COR-L47 (cell line): ENCODE results near the gene ZNF764.
"Not testable (repeated sequence)": the region's sequence is repeated elsewhere in the genome, so short reads cannot be mapped to it uniquely, and the experiment has no call there.

Experiments used
- DNase-seq: peaks from one replicate; lab custom pipeline; 2025; lab: John Stamatoyannopoulos, UW

Gene ZNF764

DNA sequence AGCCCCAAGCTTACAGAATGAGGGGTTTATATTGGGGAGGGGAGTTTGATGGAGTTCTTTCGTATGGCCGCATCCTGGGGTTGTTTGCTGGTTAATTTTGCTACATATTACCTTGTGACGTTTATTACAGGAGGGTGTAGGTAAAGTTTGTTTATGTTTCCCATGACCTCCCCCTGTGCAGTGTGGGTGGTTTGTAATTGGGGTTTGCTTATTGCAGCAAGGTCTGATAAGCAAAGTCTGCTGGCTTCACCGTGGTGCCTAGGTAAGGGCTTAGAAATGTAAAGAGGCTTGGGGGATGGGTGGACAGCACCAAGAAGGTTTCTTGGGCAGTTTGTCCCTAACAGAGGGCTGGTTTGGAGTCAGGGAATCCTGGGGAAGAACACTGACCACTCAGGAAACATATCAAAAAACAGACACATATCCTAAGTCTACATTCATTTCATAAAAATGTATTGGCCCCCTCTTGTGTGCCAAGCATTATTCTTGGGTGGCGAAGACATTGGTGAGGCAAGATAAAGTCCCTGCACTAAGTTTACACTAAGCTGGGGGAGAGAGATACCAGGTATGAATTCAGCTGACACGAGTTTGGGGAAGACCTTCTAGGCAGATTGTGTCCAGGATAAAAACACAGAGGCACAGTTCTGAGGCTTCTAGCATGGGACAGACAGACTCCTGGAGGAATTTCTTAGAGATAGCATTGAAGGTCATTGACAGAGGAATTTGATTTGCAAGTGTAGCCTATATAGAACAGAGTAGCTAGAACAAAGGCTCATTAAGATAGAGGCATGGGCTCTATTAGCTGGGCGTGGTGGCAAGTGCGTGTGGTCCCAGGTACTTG lies 9.5 kb downstream of the ZNF764 start:
- no peak for DNase-seq

DNA sequence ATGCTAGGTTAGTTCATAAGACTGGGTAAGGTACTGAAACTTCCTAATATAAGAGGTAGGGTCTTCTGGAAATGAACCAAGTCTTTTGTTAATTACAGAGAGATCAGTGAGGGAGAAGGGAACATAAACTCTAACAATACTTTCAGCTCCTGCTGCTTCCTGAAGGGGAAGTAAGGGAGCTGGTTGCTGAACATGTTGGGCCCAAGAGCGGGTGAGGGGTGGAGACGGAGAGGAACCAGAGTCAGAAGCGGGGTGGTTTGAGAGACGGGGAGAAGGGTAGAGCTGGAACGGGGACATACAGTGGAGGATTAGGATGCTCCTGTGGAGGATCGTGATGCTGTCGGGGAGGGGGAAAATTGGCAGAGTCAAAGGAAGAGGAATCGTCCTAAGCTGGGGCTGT lies 12.1 kb downstream of the ZNF764 start:
- DNase-seq: no peak

DNA sequence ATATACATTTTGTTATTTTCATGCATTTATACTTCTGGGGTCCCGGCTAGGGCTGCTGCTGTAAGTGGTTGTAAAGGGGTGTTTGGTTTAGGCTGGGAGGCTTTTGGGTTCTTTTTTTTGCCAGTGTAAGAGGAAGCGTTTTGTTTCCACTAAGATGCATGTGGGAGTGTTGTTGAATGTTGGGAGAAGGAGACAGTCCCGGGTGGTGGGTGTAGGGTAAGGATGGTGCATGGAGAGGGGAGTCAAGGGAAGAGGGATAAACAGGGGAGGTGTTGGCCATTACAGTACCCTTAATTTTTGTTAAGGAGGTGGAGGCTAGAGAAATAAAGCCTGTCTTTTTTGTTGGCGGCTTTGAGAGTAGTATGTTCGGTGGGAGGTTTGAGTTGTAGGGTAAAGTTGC lies 15.1 kb downstream of the ZNF764 start:
- DNase-seq: no peak

DNA sequence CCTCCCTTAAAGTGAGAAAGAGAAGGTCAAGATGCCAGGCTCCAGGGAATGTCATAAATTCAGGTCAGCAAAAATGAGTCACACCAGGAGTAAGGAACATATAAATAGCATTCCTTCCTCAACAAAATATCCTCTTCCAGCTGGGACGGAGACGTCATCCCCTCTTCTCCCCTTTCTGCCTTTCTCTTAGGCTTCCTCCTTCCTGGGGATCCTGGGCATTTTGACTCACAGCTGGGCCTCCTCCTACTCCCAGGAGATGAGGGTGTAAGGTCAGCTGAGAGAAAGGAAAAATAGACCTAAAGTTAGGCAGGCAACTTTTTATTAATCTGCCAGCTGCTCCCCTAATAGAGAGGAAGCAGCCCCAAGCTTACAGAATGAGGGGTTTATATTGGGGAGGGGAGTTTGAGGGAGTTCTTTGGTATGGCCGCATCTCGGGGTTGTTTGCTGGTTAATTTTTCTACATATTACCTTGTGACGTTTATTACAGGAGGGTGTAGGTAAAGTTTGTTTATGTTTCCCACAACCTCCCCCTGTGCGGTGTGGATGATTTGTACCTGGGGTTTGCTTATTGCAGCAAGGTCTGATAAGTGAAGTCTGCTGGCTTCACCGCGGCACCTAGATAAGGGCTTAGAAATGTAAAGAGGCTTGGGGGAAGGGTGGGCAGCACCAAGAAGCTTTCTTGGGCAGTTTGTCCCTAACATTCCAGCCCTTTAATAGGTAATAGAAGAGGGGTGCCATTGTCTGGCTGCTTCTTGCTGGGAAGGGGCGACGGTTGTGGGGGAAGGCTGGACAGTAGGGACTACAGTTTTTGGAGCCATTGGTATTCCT lies 16.5 kb downstream of the ZNF764 start:
- DNase-seq: no peak

DNA sequence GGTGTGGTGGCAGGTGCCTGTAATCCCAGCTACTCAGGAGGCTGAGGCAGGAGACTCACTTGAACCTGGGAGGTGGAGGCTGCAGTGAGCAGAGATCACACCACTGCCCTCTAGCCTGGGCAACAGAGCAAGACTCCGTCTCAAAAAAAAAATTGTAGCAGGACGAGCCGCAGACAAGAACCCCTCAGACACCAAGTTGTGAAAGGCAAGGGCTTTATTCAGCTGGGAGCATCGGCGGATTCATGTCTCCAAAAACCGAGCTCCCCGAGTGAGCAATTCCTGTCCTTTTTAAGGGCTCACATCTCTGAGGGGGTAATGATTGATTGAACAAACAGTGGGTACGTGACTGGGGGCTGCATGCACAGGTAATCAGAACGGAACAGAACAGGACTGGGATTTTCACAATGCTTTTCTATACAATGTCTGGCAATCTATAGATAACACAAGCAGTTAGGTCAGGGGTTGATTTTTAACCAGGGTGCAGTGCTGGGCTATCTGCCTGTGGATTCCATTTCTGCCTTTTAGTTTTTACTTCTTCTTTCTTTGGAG lies 17.2 kb downstream of the ZNF764 start:
- DNase-seq: not testable (repeated sequence)

DNA sequence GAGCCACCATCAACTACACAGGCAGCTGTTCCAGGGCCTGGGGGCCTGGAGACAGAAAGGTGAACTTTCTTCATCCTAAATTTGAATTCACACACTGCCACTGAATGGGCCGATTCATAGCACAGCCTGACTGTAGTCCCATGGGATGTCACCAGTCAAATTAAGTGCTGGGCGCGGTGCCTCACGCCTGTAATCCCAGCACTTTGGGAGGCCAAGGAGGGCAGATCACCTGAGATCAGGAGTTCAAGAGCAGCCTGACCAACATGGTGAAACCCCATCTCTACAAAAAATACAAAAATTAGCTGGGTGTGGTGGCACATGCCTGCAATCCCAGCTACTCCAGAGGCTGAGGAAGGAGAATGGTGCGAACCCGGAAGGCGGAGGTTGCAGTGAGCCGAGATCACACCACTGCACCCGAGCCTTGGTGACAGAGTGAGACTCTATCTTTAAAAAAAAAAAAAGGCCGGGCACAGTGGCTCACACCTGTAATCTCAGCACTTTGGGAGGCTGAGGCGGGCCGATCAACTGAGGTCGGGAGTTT lies 18.1 kb downstream of the ZNF764 start:
- not testable (repeated sequence) for DNase-seq

DNA sequence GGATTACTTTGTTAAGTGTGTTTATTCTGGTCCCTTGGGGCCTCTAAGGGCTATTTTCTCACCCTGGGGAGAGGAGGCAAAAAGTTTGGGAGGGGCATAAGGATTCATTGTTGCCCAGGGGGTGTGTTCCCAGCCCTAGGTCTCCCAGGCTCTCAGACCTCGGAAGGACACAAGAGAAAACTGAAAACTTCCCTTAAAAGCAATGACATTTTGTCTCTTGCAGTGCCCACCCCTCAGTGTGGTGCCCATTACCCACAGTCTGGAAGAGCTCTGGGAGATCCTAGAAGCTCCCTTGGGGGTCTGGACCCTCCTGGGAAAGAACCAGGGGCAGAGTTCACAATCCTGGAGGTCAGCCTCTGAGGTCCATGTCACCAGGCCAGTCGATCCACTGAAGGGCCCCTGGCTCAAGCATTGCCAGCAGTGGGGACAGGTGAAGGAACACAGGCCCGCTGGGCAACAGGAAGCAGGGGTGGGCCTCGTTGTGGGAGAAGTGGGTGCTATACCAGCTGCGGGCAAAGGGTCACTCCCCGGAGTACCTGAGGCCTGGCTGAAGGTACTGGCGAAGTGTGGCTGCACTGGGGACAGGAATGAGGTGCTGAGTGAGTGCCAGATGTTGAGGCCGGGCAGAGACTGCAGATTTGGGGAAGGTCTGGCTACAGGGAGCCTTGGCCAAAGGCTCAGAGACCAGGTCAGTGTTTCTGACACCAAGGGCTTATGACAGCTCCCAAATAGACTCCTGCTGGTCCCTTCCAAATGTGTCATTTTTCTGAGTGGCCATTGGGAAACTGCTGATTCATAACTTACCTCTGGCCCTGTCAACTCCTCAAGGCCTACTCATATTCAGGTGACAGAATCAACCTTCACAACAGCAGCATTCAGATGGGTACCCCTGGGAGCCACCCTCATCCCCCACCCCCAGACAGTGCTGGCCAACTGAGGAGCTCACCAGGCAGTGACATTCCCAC lies 18.9 kb downstream of the ZNF764 start:
- no peak for DNase-seq

DNA sequence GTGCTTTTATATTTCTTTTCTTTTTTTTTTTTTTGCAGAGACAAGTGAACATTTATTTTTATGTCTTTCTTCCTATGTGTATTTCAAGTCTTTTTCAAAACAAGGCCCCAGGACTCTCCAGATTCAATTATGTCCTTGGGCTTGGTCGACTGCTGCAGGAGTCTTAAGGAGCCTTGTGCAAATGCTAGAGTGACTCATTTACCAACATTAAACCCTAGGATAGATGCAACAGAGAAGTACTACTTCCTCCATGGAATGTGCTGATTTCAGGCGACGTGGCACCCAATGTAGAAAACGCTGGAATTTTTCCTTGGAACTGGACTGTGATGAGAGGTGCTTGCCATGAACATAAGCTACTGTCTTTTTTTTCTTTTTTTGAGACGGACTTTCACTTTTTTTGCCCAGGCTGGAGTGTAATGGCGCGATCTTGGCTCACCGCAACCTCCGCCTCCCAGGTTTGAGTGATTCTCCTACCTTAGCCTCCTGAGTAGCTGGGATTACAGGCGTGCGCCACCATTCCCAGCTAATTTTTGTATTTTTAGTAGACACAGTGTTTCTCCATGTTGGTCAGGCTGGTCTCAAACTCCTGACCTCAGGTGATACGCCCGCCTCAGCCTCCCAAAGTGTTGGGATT lies 21.7 kb downstream of the ZNF764 start:
- not testable (repeated sequence) for DNase-seq

DNA sequence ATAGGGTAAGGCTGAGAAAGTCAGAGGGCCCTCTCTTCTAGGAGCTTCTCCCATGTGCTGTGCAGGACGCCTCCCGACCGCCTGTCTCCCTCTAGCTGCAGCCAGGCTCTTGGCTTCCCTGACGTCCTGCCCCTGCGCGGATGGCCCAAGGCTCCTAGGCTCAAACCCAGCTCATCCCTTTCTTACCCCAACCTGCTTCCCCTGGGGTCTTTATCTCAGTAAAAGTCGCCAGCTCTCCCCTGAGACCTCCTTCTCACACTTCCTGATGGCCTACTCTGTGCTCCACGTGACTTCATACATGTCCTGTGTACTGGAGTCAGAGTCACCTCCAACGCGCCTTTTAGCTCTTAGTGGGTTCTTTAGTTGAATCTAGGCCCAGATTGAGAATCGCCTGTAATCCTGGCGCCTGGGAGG lies 22.4 kb downstream of the ZNF764 start:
- DNase-seq: peak; percentile 82

DNA sequence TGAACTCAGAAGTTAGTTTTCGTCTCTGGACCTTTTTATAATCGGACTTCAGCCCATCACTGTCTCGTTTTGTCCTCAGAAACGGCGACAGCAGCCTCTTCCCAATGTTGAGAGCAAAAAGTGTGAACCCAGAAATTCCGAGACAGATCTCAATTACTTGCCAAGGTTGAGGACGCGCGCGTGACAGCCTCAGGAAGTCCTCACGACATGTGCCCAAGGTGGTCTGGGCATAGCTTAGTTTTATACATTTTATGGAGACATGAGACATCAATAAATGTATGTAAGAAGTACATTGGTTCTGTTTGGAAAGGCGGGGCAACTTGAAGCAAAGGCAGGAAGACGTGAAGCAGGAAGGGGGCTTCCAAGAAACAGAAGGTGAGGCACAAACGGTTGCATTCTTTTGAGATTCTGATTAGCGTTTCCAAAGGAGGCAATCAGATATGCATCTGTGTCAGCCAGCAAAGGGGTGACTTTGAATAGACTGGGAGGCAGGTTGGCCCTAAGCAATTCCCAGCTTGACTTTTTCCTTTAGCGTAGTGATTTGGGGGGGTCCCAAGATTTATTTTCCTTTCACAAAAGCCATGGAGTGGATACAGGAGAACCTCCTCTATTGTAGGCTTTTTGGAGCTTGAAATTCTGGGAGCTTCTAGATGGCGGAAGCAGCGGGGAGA lies 22.9 kb downstream of the ZNF764 start:
- DNase-seq: peak; percentile 57

DNA sequence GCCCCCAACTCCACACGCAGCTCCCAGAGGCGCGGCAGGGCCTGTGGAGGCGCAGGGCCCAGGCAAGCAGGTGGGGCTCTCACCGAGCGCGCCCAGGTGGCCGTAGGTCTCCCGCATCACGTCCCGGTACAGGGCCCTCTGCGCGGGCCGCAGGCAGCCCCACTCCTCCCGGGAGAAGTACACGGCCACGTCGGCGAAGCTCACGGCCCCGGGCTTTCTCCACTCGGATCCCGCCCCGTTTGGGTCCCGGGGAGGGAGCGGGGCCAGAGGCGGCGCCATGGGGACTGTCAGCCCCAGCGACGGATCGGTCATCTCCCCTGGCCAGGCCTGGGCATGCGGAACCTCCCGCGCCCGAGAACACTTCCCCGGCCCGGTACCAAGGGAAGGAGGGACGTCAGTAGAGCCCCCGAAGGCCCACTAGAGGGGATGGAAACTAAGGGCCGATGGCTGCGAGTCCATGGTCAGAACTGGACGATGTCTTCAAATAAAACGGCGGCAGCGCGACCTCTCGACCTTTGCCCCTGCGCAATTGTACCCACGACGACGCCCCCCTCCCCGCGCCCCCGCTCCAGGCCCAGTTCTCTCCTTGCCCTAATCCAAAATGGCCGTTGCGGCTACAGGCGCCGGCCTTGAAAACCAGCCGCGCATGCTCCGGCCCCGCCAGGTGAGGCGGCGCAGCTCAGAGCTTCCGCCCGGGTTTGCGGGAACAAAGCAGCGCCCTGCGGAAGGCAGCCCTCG lies 23.6 kb downstream of the ZNF764 start, which contains the start of gene ZNF747:
ZNF747 (minus strand) TSS at position 491 of the 738 bp plus-strand sequence; CDS start at position 312, 179 bp downstream.
- DNase-seq: peak; percentile 90

DNA sequence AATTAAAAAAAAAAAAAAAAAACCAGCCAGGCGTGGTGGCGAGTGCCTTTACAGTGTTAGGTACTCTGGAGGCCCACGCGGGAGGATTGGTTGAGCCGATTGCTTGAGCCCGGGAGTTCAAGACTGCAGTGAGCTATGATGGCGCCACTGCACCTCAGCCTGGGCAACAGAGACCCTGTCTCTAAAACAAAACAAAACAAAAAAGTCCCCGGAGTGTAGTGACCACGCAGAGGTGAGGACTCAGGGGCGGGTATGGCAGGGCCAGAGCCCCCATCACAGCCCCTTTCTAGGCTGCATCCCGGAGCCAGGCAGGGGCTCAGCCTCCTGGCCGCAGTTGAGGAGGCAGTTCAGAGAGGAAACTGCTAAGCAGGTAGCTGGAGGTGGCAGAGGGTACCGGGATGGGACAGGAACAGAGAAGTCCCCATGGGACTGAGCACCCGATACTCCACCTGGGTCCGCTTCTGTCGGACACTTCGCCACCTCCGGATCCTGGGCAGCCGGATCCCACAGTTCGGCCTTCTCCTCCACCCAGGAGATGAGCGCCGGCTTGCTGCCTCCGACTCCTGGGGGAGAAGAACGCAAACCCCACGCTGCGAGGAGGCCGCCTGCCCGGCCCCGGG lies 24.3 kb downstream of the ZNF764 start:
- DNase-seq: no peak

DNA sequence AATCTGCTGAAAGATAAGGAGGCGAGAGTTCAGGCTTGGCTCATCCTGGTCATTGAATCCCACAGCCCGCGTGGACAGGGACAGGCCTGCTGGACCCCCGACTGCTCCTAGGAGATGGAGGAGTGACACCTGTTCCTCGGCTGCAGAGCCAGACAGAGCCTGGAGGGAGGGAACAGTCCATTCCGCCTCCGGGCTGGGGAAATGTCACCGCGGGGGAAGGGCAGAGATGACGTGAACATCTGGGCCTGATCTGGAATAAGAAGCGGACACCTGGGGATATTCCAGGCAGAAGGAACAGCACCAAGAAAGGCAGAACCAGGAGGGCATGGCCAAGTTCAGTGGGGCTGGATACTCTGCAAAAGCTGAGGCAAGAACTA lies 25.0 kb downstream of the ZNF764 start:
- no peak for DNase-seq

DNA sequence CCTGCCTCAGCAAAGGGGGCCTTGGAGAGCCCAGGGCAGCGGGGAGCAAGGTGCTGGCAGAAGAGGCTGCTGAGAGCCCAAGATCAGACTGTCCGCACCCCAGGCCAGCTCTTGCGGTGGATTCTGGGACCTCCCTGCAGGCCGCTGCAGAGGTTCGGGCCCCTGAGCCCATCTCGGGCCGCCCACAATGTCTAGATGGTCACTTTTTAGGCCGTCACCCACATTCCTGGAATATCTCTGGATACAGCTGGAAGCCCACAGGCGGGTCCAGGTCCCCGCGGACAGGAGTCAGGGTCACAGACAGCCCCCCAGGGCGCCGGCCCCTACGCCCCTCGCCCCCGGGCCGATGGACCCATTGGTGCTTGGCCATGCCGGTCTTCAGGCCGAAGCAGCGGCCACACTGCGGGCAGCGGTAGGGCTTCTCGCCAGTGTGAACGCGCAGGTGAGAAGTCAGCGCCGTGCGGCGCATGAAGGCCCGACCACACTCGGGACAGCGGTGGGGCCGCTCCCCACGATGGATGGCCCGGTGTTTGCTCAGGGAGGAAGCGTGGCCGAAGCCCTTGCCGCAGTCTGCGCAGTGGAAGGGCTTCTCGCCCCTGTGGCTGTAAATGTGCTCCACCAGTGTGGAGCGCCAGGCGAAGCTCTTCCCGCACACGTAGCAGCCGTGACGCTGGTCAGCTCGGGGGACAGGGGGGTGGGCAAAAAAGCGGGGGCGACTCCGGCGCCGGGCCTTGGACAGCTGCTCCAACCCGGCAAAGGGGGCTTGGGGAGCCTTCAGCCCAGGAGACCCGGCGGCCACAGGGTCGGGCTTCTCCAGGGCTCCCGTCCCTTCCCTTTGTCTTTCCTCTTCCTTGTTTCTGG lies 25.7 kb downstream of the ZNF764 start:
- no peak for DNase-seq

DNA sequence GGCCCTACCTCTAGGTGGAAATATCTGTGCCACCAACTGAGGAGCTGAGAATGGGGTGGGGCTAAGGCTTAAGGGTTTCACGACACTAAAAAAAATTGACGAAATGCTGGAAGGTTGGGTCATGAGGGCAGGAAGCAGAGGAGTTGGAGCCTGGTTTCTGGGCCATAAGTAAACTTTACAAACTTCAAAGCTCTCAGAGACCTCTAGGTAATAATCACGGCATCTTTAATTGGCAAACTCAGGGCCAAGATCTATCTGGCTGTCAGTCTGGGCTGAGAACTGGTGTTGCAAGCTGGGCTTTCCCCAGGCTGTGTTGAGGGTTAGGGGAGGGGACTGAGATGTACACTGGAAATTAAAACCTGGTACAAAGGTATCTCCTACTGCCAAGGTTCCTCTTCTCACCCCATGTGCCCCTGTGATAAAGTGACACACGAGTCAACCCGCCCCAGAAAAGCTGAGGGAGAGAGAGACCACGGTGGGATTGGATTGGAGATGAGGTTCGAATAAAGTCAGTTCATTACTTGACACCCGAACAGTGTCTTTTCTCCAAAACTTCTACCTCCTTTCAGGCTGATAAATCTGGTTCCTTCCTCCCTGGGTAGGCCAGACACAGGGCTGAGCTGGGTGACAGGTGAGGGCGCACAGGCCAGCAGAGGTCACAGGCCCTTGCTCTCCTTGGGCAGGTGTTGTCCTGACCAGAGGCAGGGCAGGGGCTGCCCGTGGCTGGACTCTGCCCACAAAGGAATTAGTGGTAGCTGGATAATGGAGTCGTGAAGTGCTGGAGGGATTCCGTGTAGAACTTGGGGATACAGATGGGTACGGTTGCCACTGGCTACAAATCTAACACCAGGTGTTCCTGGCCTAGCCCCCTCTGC lies 27.8 kb downstream of the ZNF764 start:
- no peak for DNase-seq

DNA sequence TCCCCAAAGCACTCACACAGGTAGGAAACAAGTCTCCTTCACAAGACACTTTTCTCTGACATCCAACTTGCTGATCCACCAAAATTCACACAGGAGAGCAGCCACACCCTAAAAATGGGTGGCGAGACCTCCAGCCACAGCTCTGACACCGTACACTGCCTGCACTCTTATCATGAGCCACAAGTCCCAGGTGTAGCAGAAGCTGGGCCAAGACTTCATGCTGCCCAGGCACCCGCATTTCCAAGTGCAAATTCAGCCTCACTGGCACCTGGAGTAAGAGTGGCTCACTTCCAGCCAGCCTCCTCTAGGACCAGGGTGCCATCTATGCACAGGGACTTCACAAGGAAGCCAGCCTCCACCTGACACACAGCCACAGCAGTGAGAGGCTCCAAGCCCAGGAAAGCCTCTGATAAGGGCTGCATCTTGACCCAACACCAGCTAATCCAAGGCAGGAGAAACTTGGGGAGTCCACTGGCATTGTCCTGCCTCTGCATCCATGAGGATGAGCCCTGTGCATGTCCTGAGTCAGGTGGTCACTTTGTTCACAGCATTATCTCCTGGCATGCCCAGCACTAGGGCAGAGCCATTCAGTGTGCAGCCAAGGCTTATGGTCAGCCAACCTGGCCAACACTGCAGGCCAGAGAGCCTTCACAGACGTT lies 29.2 kb downstream of the ZNF764 start:
- DNase-seq: no peak
